GM23338 (cell line): ENCODE results near the gene HIVEP3. TPM values are rescaled to one million over a fixed set of nuclear protein-coding genes. Genes with fewer than 3 reads are reported as not detected.

ENCODE experiments used
- ATAC-seq: fragments of 200-7000 bp; cut with Tn5 transposase; 3 replicates; pipeline ENCODE4 v1.9.1; 2020
- DNase-seq: peaks from one replicate; pipeline ENCODE4 v3.0.0-alpha.2; 2015; ENCODE audit warnings: low spot score
- H2AFZ ChIP-seq: fragments of 200-600 bp; sonication (generic); 2 replicates; pipeline ENCODE4 v1.8.0; 2016; ENCODE audit warnings: antibody characterized with exemption, mild to moderate bottlenecking, moderate library complexity
- H3F3A ChIP-seq: fragments of 200-600 bp; sonication (generic); replicated peaks from 2 replicates; pipeline ENCODE4 v1.8.0; 2017; ENCODE audit warnings: antibody characterized with exemption, mixed run types, low read depth
- H3K27ac ChIP-seq: fragments of 200-600 bp; sonication (generic); 2 replicates; pipeline ENCODE4 v1.6.1; 2016; ENCODE audit warnings: low read depth
- H3K27me3 ChIP-seq: fragments of 200-600 bp; sonication (generic); 2 replicates; pipeline ENCODE4 v1.8.0; 2016; ENCODE audit warnings: mild to moderate bottlenecking, mixed run types, moderate library complexity; ENCODE audit not compliant: insufficient read depth
- H3K36me3 ChIP-seq: fragments of 200-600 bp; sonication (generic); 2 replicates; pipeline ENCODE4 v1.8.0; 2016; ENCODE audit warnings: mild to moderate bottlenecking; ENCODE audit not compliant: insufficient read depth
- H3K4me1 ChIP-seq: fragments of 200-600 bp; sonication (generic); 2 replicates; pipeline ENCODE4 v1.8.0; 2016; ENCODE audit warnings: mild to moderate bottlenecking, moderate library complexity; ENCODE audit not compliant: insufficient read depth
- H3K4me2 ChIP-seq: fragments of 200-600 bp; sonication (generic); 2 replicates; pipeline ENCODE4 v1.7.1; 2017; ENCODE audit warnings: mixed run types
- H3K4me3 ChIP-seq: fragments of 200-600 bp; sonication (generic); 2 replicates; pipeline ENCODE4 v1.6.1; 2016; ENCODE audit warnings: mixed run types
- H3K79me2 ChIP-seq: fragments of 200-600 bp; sonication (generic); replicated peaks from 2 replicates; pipeline ENCODE4 v1.8.0; 2017; ENCODE audit warnings: mild to moderate bottlenecking; ENCODE audit not compliant: insufficient read depth
- H3K9me2 ChIP-seq: fragments of 200-600 bp; sonication (generic); 2 replicates; pipeline ENCODE4 v1.8.0; 2017; ENCODE audit not compliant: insufficient read depth
- H4K20me1 ChIP-seq: fragments of 200-600 bp; sonication (generic); replicated peaks from 2 replicates; pipeline ENCODE4 v1.8.0; 2017; ENCODE audit warnings: mild to moderate bottlenecking; ENCODE audit not compliant: insufficient read depth
- H3K27ac Mint-ChIP-seq: 2 replicates; pipeline ENCODE4 v1.8.0; 2020; ENCODE audit warnings: inconsistent platforms, mild to moderate bottlenecking, moderate library complexity, mixed read lengths
- H3K27me3 Mint-ChIP-seq: 3 replicates; pipeline ENCODE4 v1.8.0; 2022; ENCODE audit warnings: low read depth, mild to moderate bottlenecking, moderate library complexity, mixed read lengths, inconsistent platforms; ENCODE audit not compliant: insufficient read depth, poor library complexity
- H3K36me3 Mint-ChIP-seq: 3 replicates; pipeline ENCODE4 v1.8.0; 2021; ENCODE audit warnings: low read depth, mild to moderate bottlenecking, inconsistent platforms, moderate library complexity, mixed read lengths
- H3K4me1 Mint-ChIP-seq: 3 replicates; pipeline ENCODE4 v1.8.0; 2020; ENCODE audit warnings: mild to moderate bottlenecking, inconsistent platforms, mixed read lengths
- H3K4me3 Mint-ChIP-seq: 3 replicates; pipeline ENCODE4 v1.8.0; 2021; ENCODE audit warnings: moderate library complexity, mild to moderate bottlenecking, inconsistent platforms, mixed read lengths
- H3K9me3 Mint-ChIP-seq: 3 replicates; pipeline ENCODE4 v1.8.0; 2020; ENCODE audit warnings: moderate library complexity, mild to moderate bottlenecking, inconsistent platforms, mixed read lengths
- CREB1 ChIP-seq: fragments of 250-450 bp; sonication (Bioruptor Pico); IDR thresholded peaks from 2 replicates; pipeline ENCODE4 v1.5.0; 2020; ENCODE audit warnings: low read depth, mild to moderate bottlenecking, moderate library complexity
- ETS1 ChIP-seq: IDR thresholded peaks from 2 replicates; pipeline ENCODE4 v1.6.1; 2016; ENCODE audit warnings: antibody characterized with exemption
- EZH2 ChIP-seq: fragments of 200-600 bp; sonication (generic); IDR thresholded peaks from one replicate; pipeline ENCODE4 v1.8.0; 2017; ENCODE audit warnings: antibody characterized with exemption, mild to moderate bottlenecking, low read depth; ENCODE audit not compliant: unreplicated experiment
- EZH2phosphoT487 ChIP-seq: fragments of 200-600 bp; sonication (generic); IDR thresholded peaks from one replicate; pipeline ENCODE4 v1.8.1; 2018; ENCODE audit warnings: antibody characterized with exemption; ENCODE audit not compliant: unreplicated experiment
- JUNB ChIP-seq: IDR thresholded peaks from one replicate; pipeline ENCODE4 v1.6.1; 2016; ENCODE audit warnings: antibody characterized with exemption; ENCODE audit not compliant: unreplicated experiment
- NANOG ChIP-seq: IDR thresholded peaks from 2 replicates; pipeline ENCODE4 v1.6.1; 2016; ENCODE audit warnings: antibody characterized with exemption, borderline replicate concordance
- POLR2AphosphoS5 ChIP-seq: IDR thresholded peaks from 2 replicates; pipeline ENCODE4 v1.6.1; 2016; ENCODE audit warnings: antibody characterized with exemption, low read depth
- REST ChIP-seq: IDR thresholded peaks from one replicate; pipeline ENCODE4 v1.6.1; 2018; ENCODE audit warnings: antibody characterized with exemption; ENCODE audit not compliant: unreplicated experiment
- STAT1 ChIP-seq: IDR thresholded peaks from one replicate; pipeline ENCODE4 v1.6.1; 2016; ENCODE audit warnings: antibody characterized with exemption; ENCODE audit not compliant: unreplicated experiment
- ZNF114 ChIP-seq: fragments of 250-450 bp; sonication (Bioruptor Pico); IDR thresholded peaks from 2 replicates; pipeline ENCODE4 v1.5.0; 2020; ENCODE audit warnings: mild to moderate bottlenecking, moderate library complexity
- ZNF331 ChIP-seq: fragments of 250-450 bp; sonication (Bioruptor Pico); IDR thresholded peaks from 2 replicates; pipeline ENCODE4 v1.5.0; 2020; ENCODE audit warnings: low read depth, mild to moderate bottlenecking, moderate library complexity
- polyA plus RNA-seq: library from polyadenylated mRNA; unstranded; fragments of >200 nt; fragmentation: Nextera tagmentation; extraction: Ambion mirVana; gene quantifications from 2 replicates; pipeline ENCODE4 v1.2.1, GENCODE V29; 2016
- total RNA-seq: library from RNA; depleted of rRNA; stranded (reverse); fragments of >200 nt; shearing (Covaris generic); gene quantifications from 2 replicates; pipeline ENCODE4 v1.2.3, GENCODE V29; 2014

The HIVEP3 gene
- total and polyA plus RNA-seq, 2 experiments from 2014 or later = 0.14 to 0.24 TPM

GRCh38 chr1:41533016-41533730, 385.5 kb downstream of the HIVEP3 start (continued):
- no peak for TF ChIP-seq REST
- no peak for TF ChIP-seq EZH2
- TF ChIP-seq CREB1 (CRISPR knock-in tag) = no peak
- TF ChIP-seq EZH2phosphoT487 = no peak

- no peaks in the 10 kb centered on the region for H3F3A ChIP-seq
- Mint-ChIP-seq H3K27me3 (peaks cover 11% of the 10 kb centered on the region), H3K4me1 (no peaks in the 10 kb centered on the region; the same call in 2 of the 3 replicates), H3K27ac (no peak overlapping the region), H3K36me3 (peaks cover 11% of the 10 kb centered on the region; the same call in 2 of the 3 replicates), H3K4me3 (no peak overlapping the region), H3K9me3 (peaks cover 42% of the 10 kb centered on the region)
- no peaks in the 10 kb centered on the region for H3K36me3 ChIP-seq
- H3K27ac ChIP-seq = no peak overlapping the region
- no peaks in the 10 kb centered on the region for H3K27me3 ChIP-seq
- no peak for ATAC-seq
- H3K9me2 ChIP-seq = no peaks in the 10 kb centered on the region
- no peak for TF ChIP-seq ZNF114 (CRISPR knock-in tag)
- no peaks in the 10 kb centered on the region for H3K4me1 ChIP-seq
- no peak overlapping the region for H3K4me3 ChIP-seq
- DNase-seq = no peak
- no peaks in the 10 kb centered on the region for H3K79me2 ChIP-seq
- no peak overlapping the region for H2AFZ ChIP-seq
- H3K4me2 ChIP-seq = no peak overlapping the region
- no peaks in the 10 kb centered on the region for H4K20me1 ChIP-seq
These were observed 386.3 kb downstream of the HIVEP3 start for GRCh38 chr1:41532206-41532975.

GRCh38 chr1:41530411-41530810, 388.3 kb downstream of the HIVEP3 start:
- no peak overlapping the region for H3K4me3 Mint-ChIP-seq
- peaks cover 6% of the 10 kb centered on the region for H3K27me3 Mint-ChIP-seq
- H3K4me1 Mint-ChIP-seq = no peaks in the 10 kb centered on the region; the same call in 2 of the 3 replicates
- no peaks in the 10 kb centered on the region for H4K20me1 ChIP-seq
- no peak for ATAC-seq
- peaks cover 11% of the 10 kb centered on the region; the same call in 2 of the 3 replicates for H3K36me3 Mint-ChIP-seq
- no peak overlapping the region for H3K4me3 ChIP-seq
- H3K4me2 ChIP-seq = no peak overlapping the region
- no peaks in the 10 kb centered on the region for H3K9me2 ChIP-seq
- DNase-seq = no peak
- H3K27ac ChIP-seq = no peak overlapping the region
- H3K27ac Mint-ChIP-seq = no peak overlapping the region
- H3K27me3 ChIP-seq = no peaks in the 10 kb centered on the region
- no peaks in the 10 kb centered on the region for H3K4me1 ChIP-seq
- H3K9me3 Mint-ChIP-seq = peaks cover 44% of the 10 kb centered on the region
- no peak overlapping the region for H2AFZ ChIP-seq
- no peaks in the 10 kb centered on the region for H3K79me2 ChIP-seq
- H3F3A ChIP-seq = no peaks in the 10 kb centered on the region
- no peaks in the 10 kb centered on the region for H3K36me3 ChIP-seq
- TF ChIP-seq POLR2AphosphoS5 (no peak), REST (no peak), ZNF331 (no peak), STAT1 (no peak), EZH2phosphoT487 (no peak), NANOG (no peak), ZNF114 (CRISPR knock-in tag) (no peak), JUNB (no peak), EZH2 (no peak), ETS1 (no peak)
